HepG2 (cell line): ENCODE results near the gene AKT2. TPM values are rescaled to one million over a fixed set of nuclear protein-coding genes. Genes with fewer than 3 reads are reported as not detected.

Experiments used
- CBFB ChIP-seq: sonication (generic); formaldehyde crosslinking; IDR thresholded peaks from 2 replicates; pipeline ENCODE4 v1.4.0; 2020; ENCODE audit warnings: missing genetic modification reagents
- CEBPB ChIP-seq: IDR thresholded peaks from 2 replicates; pipeline ENCODE4 v1.6.1; 2011; ENCODE audit warnings: low read depth, low read length, improper control_type of control experiment, borderline replicate concordance
- DMTF1 ChIP-seq: sonication (generic); formaldehyde crosslinking; IDR thresholded peaks from 2 replicates; pipeline ENCODE4 v1.4.0; 2020; ENCODE audit warnings: mild to moderate bottlenecking, missing genetic modification reagents
- EEA1 ChIP-seq: sonication (generic); formaldehyde crosslinking; IDR thresholded peaks from 2 replicates; pipeline ENCODE4 v1.5.1; 2020; ENCODE audit warnings: mild to moderate bottlenecking, missing genetic modification reagents, borderline replicate concordance
- HDAC1 ChIP-seq: sonication (generic); formaldehyde crosslinking; IDR thresholded peaks from 2 replicates; pipeline ENCODE4 v1.5.1; 2020; ENCODE audit warnings: mild to moderate bottlenecking, missing genetic modification reagents
- HNF1A ChIP-seq, 2 experiments: sonication (generic) in 1 of 2; formaldehyde crosslinking in 1 of 2; IDR thresholded peaks; 2 replicates each; pipeline versions ENCODE4 v1.4.0 to v1.6.1; 2016 to 2020; ENCODE audit warnings: borderline replicate concordance in 1 of 2, low read depth in 1 of 2, mild to moderate bottlenecking in 1 of 2, missing genetic modification reagents in 1 of 2
- JUN ChIP-seq: sonication (generic); formaldehyde crosslinking; IDR thresholded peaks from 2 replicates; pipeline ENCODE4 v1.4.0; 2020; ENCODE audit warnings: mild to moderate bottlenecking, missing genetic modification reagents
- NFATC3 ChIP-seq: sonication (generic); formaldehyde crosslinking; IDR thresholded peaks from 2 replicates; pipeline ENCODE4 v1.5.1; 2020; ENCODE audit warnings: mild to moderate bottlenecking, missing genetic modification reagents
- PRDM15 ChIP-seq: sonication (generic); formaldehyde crosslinking; IDR thresholded peaks from 2 replicates; pipeline ENCODE4 v1.4.0; 2020; ENCODE audit warnings: missing genetic modification reagents
- SAP130 ChIP-seq: IDR thresholded peaks from 2 replicates; pipeline ENCODE4 v1.6.1; 2016; ENCODE audit warnings: low read depth
- UBTF ChIP-seq: sonication (generic); formaldehyde crosslinking; IDR thresholded peaks from 2 replicates; pipeline ENCODE4 v1.4.0; 2020; ENCODE audit warnings: mild to moderate bottlenecking, missing genetic modification reagents
- ZNF773 ChIP-seq: sonication (generic); formaldehyde crosslinking; IDR thresholded peaks from 2 replicates; pipeline ENCODE4 v1.4.0; 2020; ENCODE audit warnings: missing genetic modification reagents, borderline replicate concordance
- ZNF777 ChIP-seq: sonication (generic); formaldehyde crosslinking; IDR thresholded peaks from 2 replicates; pipeline ENCODE4 v1.4.0; 2020; ENCODE audit warnings: missing genetic modification reagents
- polyA plus RNA-seq, 8 experiments: library from polyadenylated mRNA; depleted of rRNA in 3 of 8; stranded (reverse) in 7 of 8; unstranded in 1 of 8; fragments of >200 nt; fragmentation: Illumina TruSeq in 4 of 8; extraction: Trizol in 4 of 8; gene quantifications; 2 replicates each; pipeline versions ENCODE4 v1.2.1 to v1.2.3, GENCODE V29; 2011 to 2016; ENCODE audit warnings: low read depth in 4 of 8, missing spikeins in 1 of 8, mixed read lengths in 1 of 8; ENCODE audit not compliant: insufficient read depth in 1 of 8
- total RNA-seq, 5 experiments: library from RNA; depleted of rRNA; stranded (reverse); fragments of >200 nt; fragmentation: Illumina TruSeq; extraction: Trizol; gene quantifications; 2 replicates each; pipeline ENCODE4 v1.2.3, GENCODE V29; 2016; ENCODE audit warnings: low read depth in 1 of 5

The AKT2 gene
- total and polyA plus RNA-seq, 2 of the 13 experiments (the other 11 are each of a cell fraction or from before 2014, with no cell fraction given): 82.1 to 173 TPM

- TF ChIP-seq HNF1A (IDR thresholded peaks at IDR 0.05; ENCODE audit: low read depth) (no peak), HNF1A (CRISPR knock-in tag; IDR thresholded peaks at IDR 0.05; ENCODE audit: borderline replicate concordance) (no peak), HDAC1 (peak; percentile 53), CEBPB (no peak), ZNF777 (CRISPR knock-in tag) (no peak), DMTF1 (CRISPR knock-in tag) (0 out of 2 replicates have a peak, but pooled peaks have one; percentile 63), UBTF (CRISPR knock-in tag) (peak; percentile 47; the same call in 1 of the 2 replicates), CBFB (CRISPR knock-in tag) (no peak), EEA1 (CRISPR knock-in tag) (no peak), PRDM15 (CRISPR knock-in tag) (no peak), SAP130 (CRISPR knock-in tag) (peak; percentile 84), ZNF773 (CRISPR knock-in tag) (no peak), JUN (0 out of 2 replicates have a peak, but pooled peaks have one; percentile 31), NFATC3 (CRISPR knock-in tag) (no peak)
Measured at GRCh38 chr19:40283414-40284250, 1.5 kb downstream of the AKT2 start (continued).
